Adipocyte (in vitro differentiated cells): ENCODE results near the gene PRKCE.

Experiments used
- DNase-seq: peaks from one replicate; pipeline ENCODE4 v3.0.0-alpha.2; 2015; ENCODE audit warnings: low read depth
- H3K27me3 ChIP-seq: replicated peaks from 2 replicates; pipeline ENCODE4 v1.7.0; 2013; ENCODE audit warnings: mild to moderate bottlenecking, low read length, moderate library complexity; ENCODE audit not compliant: control insufficient read depth, insufficient read depth
- H3K36me3 ChIP-seq: 2 replicates; pipeline ENCODE4 v1.7.0; 2013; ENCODE audit warnings: low read length, mild to moderate bottlenecking, moderate library complexity; ENCODE audit not compliant: control insufficient read depth, insufficient read depth, severe bottlenecking
- H3K4me1 ChIP-seq: 2 replicates; pipeline ENCODE4 v1.7.0; 2013; ENCODE audit warnings: mild to moderate bottlenecking, low read length, moderate library complexity; ENCODE audit not compliant: control insufficient read depth, insufficient read depth
- H3K4me3 ChIP-seq: 2 replicates; pipeline ENCODE4 v1.7.0; 2013; ENCODE audit warnings: mild to moderate bottlenecking, low read length, moderate library complexity
- H3K9ac ChIP-seq: 2 replicates; pipeline ENCODE4 v1.7.0; 2013; ENCODE audit warnings: mild to moderate bottlenecking, low read length, moderate library complexity
- H3K9me3 ChIP-seq: 2 replicates; pipeline ENCODE4 v1.7.0; 2013; ENCODE audit warnings: mild to moderate bottlenecking, low read length, moderate library complexity; ENCODE audit not compliant: control insufficient read depth

The PRKCE gene

GRCh38 chr2:46117379-46117778 is 465.9 kb downstream of the PRKCE start:
- H3K9ac ChIP-seq: peak overlapping the region; percentile 55
- H3K4me1 ChIP-seq: peaks cover 46% of the 10 kb centered on the region
- H3K36me3 ChIP-seq: no peaks in the 10 kb centered on the region
- H3K27me3 ChIP-seq: no peaks in the 10 kb centered on the region
- peak; percentile 34 for DNase-seq
- no peak overlapping the region for H3K4me3 ChIP-seq
- H3K9me3 ChIP-seq: no peaks in the 10 kb centered on the region

GRCh38 chr2:46117994-46118393 is 466.5 kb downstream of the PRKCE start:
- Histone ChIP-seq H3K9ac (no peak overlapping the region), H3K4me3 (no peak overlapping the region), H3K4me1 (peaks cover 46% of the 10 kb centered on the region), H3K27me3 (no peaks in the 10 kb centered on the region), H3K36me3 (no peaks in the 10 kb centered on the region), H3K9me3 (no peaks in the 10 kb centered on the region)
- DNase-seq: no peak

- Histone ChIP-seq H3K9ac (peak overlapping the region; percentile 36), H3K4me1 (peaks cover 46% of the 10 kb centered on the region), H3K4me3 (peak overlapping the region; percentile 42), H3K27me3 (no peaks in the 10 kb centered on the region), H3K36me3 (no peaks in the 10 kb centered on the region), H3K9me3 (no peaks in the 10 kb centered on the region)
- peak; percentile 77 for DNase-seq
These were observed 467.3 kb downstream of the PRKCE start for GRCh38 chr2:46118656-46119371.

GRCh38 chr2:46119453-46119852 is 468.0 kb downstream of the PRKCE start:
- H3K4me3 ChIP-seq: peak overlapping the region; percentile 42
- H3K4me1 ChIP-seq: peaks cover 46% of the 10 kb centered on the region
- H3K9ac ChIP-seq: peak overlapping the region; percentile 36
- H3K27me3 ChIP-seq: no peaks in the 10 kb centered on the region
- no peaks in the 10 kb centered on the region for H3K36me3 ChIP-seq
- DNase-seq: peak; percentile 93
- no peaks in the 10 kb centered on the region for H3K9me3 ChIP-seq

GRCh38 chr2:46120792-46121555 is 469.5 kb downstream of the PRKCE start:
- Histone ChIP-seq H3K9me3 (no peaks in the 10 kb centered on the region), H3K4me3 (no peak overlapping the region), H3K27me3 (no peaks in the 10 kb centered on the region), H3K4me1 (peaks cover 46% of the 10 kb centered on the region), H3K9ac (no peak overlapping the region), H3K36me3 (no peaks in the 10 kb centered on the region)
- DNase-seq: no peak

- Histone ChIP-seq H3K9ac (no peak overlapping the region), H3K9me3 (no peaks in the 10 kb centered on the region), H3K4me3 (no peak overlapping the region), H3K4me1 (peaks cover 35% of the 10 kb centered on the region), H3K36me3 (no peaks in the 10 kb centered on the region), H3K27me3 (no peaks in the 10 kb centered on the region)
- DNase-seq: no peak
These were observed 471.0 kb downstream of the PRKCE start for GRCh38 chr2:46122318-46122976.

- Histone ChIP-seq H3K4me1 (peaks cover 29% of the 10 kb centered on the region), H3K9me3 (no peaks in the 10 kb centered on the region), H3K36me3 (no peaks in the 10 kb centered on the region), H3K27me3 (no peaks in the 10 kb centered on the region), H3K4me3 (no peak overlapping the region), H3K9ac (no peak overlapping the region)
- no peak for DNase-seq
These were observed 471.5 kb downstream of the PRKCE start for GRCh38 chr2:46123013-46123412.

- no peaks in the 10 kb centered on the region for H3K27me3 ChIP-seq
- no peak overlapping the region for H3K4me3 ChIP-seq
- no peaks in the 10 kb centered on the region for H3K36me3 ChIP-seq
- H3K4me1 ChIP-seq: peaks cover 2% of the 10 kb centered on the region
- H3K9me3 ChIP-seq: no peaks in the 10 kb centered on the region
- DNase-seq: no peak
- no peak overlapping the region for H3K9ac ChIP-seq
These were observed 474.3 kb downstream of the PRKCE start for GRCh38 chr2:46125798-46126197.

- DNase-seq: no peak
- no peak overlapping the region for H3K4me3 ChIP-seq
- no peak overlapping the region for H3K9ac ChIP-seq
- H3K9me3 ChIP-seq: no peaks in the 10 kb centered on the region
- H3K4me1 ChIP-seq: no peaks in the 10 kb centered on the region
- H3K36me3 ChIP-seq: no peaks in the 10 kb centered on the region
- H3K27me3 ChIP-seq: no peaks in the 10 kb centered on the region
These were observed 475.1 kb downstream of the PRKCE start for GRCh38 chr2:46126571-46126970.

- Histone ChIP-seq H3K4me1 (no peaks in the 10 kb centered on the region), H3K36me3 (no peaks in the 10 kb centered on the region), H3K4me3 (no peak overlapping the region), H3K9ac (no peak overlapping the region), H3K9me3 (no peaks in the 10 kb centered on the region), H3K27me3 (no peaks in the 10 kb centered on the region)
- no peak for DNase-seq
These were observed 475.7 kb downstream of the PRKCE start for GRCh38 chr2:46127176-46127575.

- no peak for DNase-seq
- H3K4me1 ChIP-seq: peaks cover 18% of the 10 kb centered on the region
- H3K9ac ChIP-seq: no peak overlapping the region
- no peak overlapping the region for H3K4me3 ChIP-seq
- H3K27me3 ChIP-seq: no peaks in the 10 kb centered on the region
- H3K36me3 ChIP-seq: no peaks in the 10 kb centered on the region
- H3K9me3 ChIP-seq: no peaks in the 10 kb centered on the region
These were observed 479.0 kb downstream of the PRKCE start for GRCh38 chr2:46130511-46130910.
